A549 (cell line): ENCODE results near the gene CCN6. TPM values are rescaled to one million over a fixed set of nuclear protein-coding genes. Genes with fewer than 3 reads are reported as not detected.

ENCODE experiments used
- ATAC-seq, 2 experiments: fragments of 200-7000 bp in 1 of 2; fragments of >200 bp in 1 of 2; cut with Nextera tagmentation in 1 of 2; cut with Tn5 transposase in 1 of 2; 3 replicates each; pipeline versions ENCODE4 v1.8.0 to v1.9.1; 2018 to 2020; ENCODE audit warnings: mild to moderate bottlenecking in 1 of 2, moderate library complexity in 1 of 2
- CTCF ChIA-PET: fragments of 300-600 bp; sonication (Branson Sonifier 250); formaldehyde crosslinking; extraction: SDS; loops from one replicate; lab custom pipeline; 2021; ENCODE audit warnings: antibody characterized with exemption, inconsistent platforms; lab: Yijun Ruan, JAX
- POLR2A ChIA-PET: fragments of 350-600 bp; formaldehyde crosslinking; extraction: SDS; loops from one replicate; lab custom pipeline; 2021; ENCODE audit warnings: antibody characterized with exemption, inconsistent platforms; lab: Yijun Ruan, JAX
- DNase-seq, 2 experiments: peaks; one replicate each; pipeline versions ENCODE4 v3.0.0 to v3.0.0-alpha.2; 2011 to 2016; ENCODE audit warnings: low read depth in 1 of 2, low spot score in 1 of 2
- FAIRE-seq: peaks from 2 replicates; lab custom pipeline; 2011; peaks lifted over from hg19 to GRCh38; lab: Jason Lieb, UNC
- H3K27ac ChIP-seq, 2 experiments: fragments of >200 bp; sonication (Bioruptor Twin); formaldehyde crosslinking; 3 replicates each; pipeline ENCODE4 v1.5.1; 2016 to 2017
- H3K4me1 ChIP-seq: fragments of >200 bp; sonication (Bioruptor Twin); formaldehyde crosslinking; 3 replicates; pipeline ENCODE4 v1.6.1; 2016
- H3K4me2 ChIP-seq: fragments of >200 bp; sonication (Bioruptor Twin); formaldehyde crosslinking; 3 replicates; pipeline ENCODE4 v1.6.1; 2016
- H3K4me3 ChIP-seq: fragments of >200 bp; sonication (Bioruptor Twin); formaldehyde crosslinking; 3 replicates; pipeline ENCODE4 v1.5.1; 2016
- H3K9me3 ChIP-seq: fragments of >200 bp; sonication (Bioruptor Twin); formaldehyde crosslinking; 3 replicates; pipeline ENCODE4 v1.6.1; 2016
- BCL3 ChIP-seq: fragments of >200 bp; sonication (Bioruptor Twin); formaldehyde crosslinking; IDR thresholded peaks from 3 replicates; pipeline ENCODE4 v1.6.1; 2016
- BHLHE40 ChIP-seq: IDR thresholded peaks from 2 replicates; pipeline ENCODE4 v1.6.1; 2012; ENCODE audit warnings: low read depth, low read length, inconsistent platforms
- CBX8 ChIP-seq: fragments of 200-600 bp; sonication (generic); IDR thresholded peaks from 2 replicates; pipeline ENCODE4 v1.6.1; 2016
- CHD2 ChIP-seq: fragments of 150-350 bp; IDR thresholded peaks from 2 replicates; pipeline ENCODE4 v1.6.1; 2014; ENCODE audit warnings: low read length; ENCODE audit not compliant: partially characterized antibody
- CTCF ChIP-seq: fragments of >200 bp; sonication (Bioruptor Twin); formaldehyde crosslinking; IDR thresholded peaks from 3 replicates; pipeline ENCODE4 v1.5.1; 2016
- ELK1 ChIP-seq: fragments of 150-350 bp; IDR thresholded peaks from 2 replicates; pipeline ENCODE4 v1.6.1; 2014; ENCODE audit warnings: low read depth, mild to moderate bottlenecking, low read length
- FOSB ChIP-seq: fragments of 250-450 bp; sonication (Bioruptor Pico); IDR thresholded peaks from 2 replicates; pipeline ENCODE4 v1.5.0; 2020; ENCODE audit warnings: mild to moderate bottlenecking, moderate library complexity
- GATA3 ChIP-seq: IDR thresholded peaks from 2 replicates; pipeline ENCODE4 v1.6.1; 2012; ENCODE audit warnings: borderline replicate concordance
- HOXA7 ChIP-seq: fragments of 250-450 bp; sonication (Bioruptor Pico); IDR thresholded peaks from 2 replicates; pipeline ENCODE4 v1.5.0; 2020; ENCODE audit warnings: mild to moderate bottlenecking, moderate library complexity
- JUN ChIP-seq, 2 experiments: fragments of >200 bp; sonication (Bioruptor Twin); formaldehyde crosslinking; IDR thresholded peaks; 2 replicates in 1 of 2; 3 replicates in 1 of 2; pipeline ENCODE4 v1.6.1; 2016 to 2017
- MAZ ChIP-seq: fragments of 150-350 bp; IDR thresholded peaks from 2 replicates; pipeline ENCODE4 v1.6.1; 2014; ENCODE audit warnings: antibody characterized with exemption, low read depth, low read length, borderline replicate concordance
- NPAS2 ChIP-seq: fragments of 250-450 bp; sonication (Bioruptor Pico); IDR thresholded peaks from 2 replicates; pipeline ENCODE4 v1.8.0; 2022; ENCODE audit warnings: mild to moderate bottlenecking, moderate library complexity, borderline replicate concordance
- NR3C1 ChIP-seq: fragments of >200 bp; sonication (Bioruptor Twin); formaldehyde crosslinking; IDR thresholded peaks from 3 replicates; pipeline ENCODE4 v1.6.1; 2017
- POLR2AphosphoS2 ChIP-seq: conservative IDR thresholded peaks from 2 replicates; pipeline ENCODE4 v1.6.1; 2012; ENCODE audit warnings: low read length, improper control_type of control experiment, inconsistent platforms
- RARB ChIP-seq: fragments of 250-450 bp; sonication (Bioruptor Pico); IDR thresholded peaks from 2 replicates; pipeline ENCODE4 v1.8.0; 2021; ENCODE audit warnings: mild to moderate bottlenecking, moderate library complexity
- REST ChIP-seq: fragments of 200-600 bp; sonication (generic); IDR thresholded peaks from 2 replicates; pipeline ENCODE4 v1.6.1; 2016; ENCODE audit warnings: antibody characterized with exemption, mild to moderate bottlenecking, moderate library complexity
- SREBF2 ChIP-seq: fragments of 450-650 bp; IDR thresholded peaks from 2 replicates; pipeline ENCODE4 v1.6.1; 2014; ENCODE audit warnings: mild to moderate bottlenecking, moderate library complexity
- ZFP36 ChIP-seq: fragments of 450-650 bp; IDR thresholded peaks from 2 replicates; pipeline ENCODE4 v1.6.1; 2014; ENCODE audit warnings: borderline replicate concordance; ENCODE audit not compliant: partially characterized antibody
- ZNF302 ChIP-seq: fragments of 250-450 bp; sonication (Bioruptor Pico); IDR thresholded peaks from 2 replicates; pipeline ENCODE4 v1.9.0; 2021; ENCODE audit warnings: inconsistent platforms, mild to moderate bottlenecking, moderate library complexity
- WGBS: methylation state at CpG from one replicate; pipeline ENCODE4 v1.1.6; 2017; ENCODE audit errors: missing lambda C conversion rate; 5-methylcytosine and 5-hydroxymethylcytosine counted together
- polyA plus RNA-seq, 4 experiments: library from polyadenylated mRNA; depleted of rRNA in 3 of 4; stranded (reverse); fragments of >200 nt; fragmentation: RNase III in 1 of 4; extraction: RNeasy Plus Mini Kit Qiagen cat#74134 plus additional on column Dnase treatment in 1 of 4; gene quantifications; 2 replicates in 3 of 4; 3 replicates in 1 of 4; pipeline ENCODE4 v1.2.3, GENCODE V29; 2011 to 2017

The CCN6 gene
- polyA plus RNA-seq, 2 of the 4 experiments (the other 2 are of a cell fraction), result not detected

GRCh38 chr6:112016320-112016719, 37.6 kb upstream of the CCN6 start:
- FAIRE-seq (no peak), ATAC-seq (no peak), DNase-seq (no peak)
- 68% methylated on average over 6 of the region's 6 CpGs for WGBS
- no peak for TF ChIP-seq RARB (CRISPR knock-in tag)
- no peak for TF ChIP-seq GATA3
- TF ChIP-seq CBX8, result no peak
- ChIA-PET CTCF (interaction anchor here (2.5 kb wide), 1 partner anchor 12 kb away, joined by 12 read pairs; no protein-coding TSS in a partner anchor), POLR2A (no interaction called here)
- no peak overlapping the region for H3K4me3 ChIP-seq
- H3K27ac ChIP-seq, result no peak overlapping the region
- H3K4me1 ChIP-seq, result no peaks in the 10 kb centered on the region
- H3K9me3 ChIP-seq, result no peaks in the 10 kb centered on the region
- H3K4me2 ChIP-seq, result no peak overlapping the region

GRCh38 chr6:112017169-112017568, 36.7 kb upstream of the CCN6 start:
- Histone ChIP-seq H3K4me2 (no peak overlapping the region), H3K4me3 (no peak overlapping the region), H3K9me3 (no peaks in the 10 kb centered on the region), H3K4me1 (no peaks in the 10 kb centered on the region)
- 66% methylated on average over 4 of the region's 4 CpGs for WGBS
- ChIA-PET CTCF (interaction anchor here (1.1 to 2.5 kb wide), 4 partner anchors 10 to 20 kb away, joined by 3 to 12 read pairs (median 4); no protein-coding TSS in a partner anchor), POLR2A (no interaction called here)
- FAIRE-seq (no peak), ATAC-seq (no peak)
- no peak for TF ChIP-seq REST
- no peak for TF ChIP-seq ELK1
- no peak for TF ChIP-seq NPAS2 (CRISPR knock-in tag)
- TF ChIP-seq FOSB (CRISPR knock-in tag), result no peak
- TF ChIP-seq CTCF, result no peak
- no peak for TF ChIP-seq JUN (IDR thresholded peaks at IDR 0.05)
- no peak for TF ChIP-seq ZFP36
- no peak for TF ChIP-seq HOXA7 (CRISPR knock-in tag)
- no peak for TF ChIP-seq SREBF2
- TF ChIP-seq BHLHE40, result no peak
- no peak for TF ChIP-seq MAZ
- TF ChIP-seq, all 56 proteins: peak for 0
- DNase-seq, result no peak
- no peak overlapping the region for H3K27ac ChIP-seq

GRCh38 chr6:112017760-112018537, 36.0 kb upstream of the CCN6 start:
- H3K27ac ChIP-seq, result no peak overlapping the region
- H3K9me3 ChIP-seq, result no peaks in the 10 kb centered on the region
- ChIA-PET CTCF (interaction anchor here (1.1 to 2.5 kb wide), 4 partner anchors 10 to 21 kb away, joined by 3 to 12 read pairs (median 4); no protein-coding TSS in a partner anchor), POLR2A (no interaction called here)
- H3K4me3 ChIP-seq, result no peak overlapping the region
- no peaks in the 10 kb centered on the region for H3K4me1 ChIP-seq
- FAIRE-seq (no peak), DNase-seq (no peak), ATAC-seq (no peak)
- WGBS, result 48% methylated on average over 7 of the region's 7 CpGs
- no peak overlapping the region for H3K4me2 ChIP-seq
- no peak for TF ChIP-seq CHD2
- TF ChIP-seq JUN (IDR thresholded peaks at IDR 0.05), result no peak
- TF ChIP-seq BCL3, result no peak
- no peak for TF ChIP-seq POLR2AphosphoS2
- TF ChIP-seq ZNF302 (CRISPR knock-in tag), result no peak
- TF ChIP-seq NR3C1, result no peak
- TF ChIP-seq REST, result no peak
